Epithelial cell of esophagus (primary cell): ENCODE measurements around the gene CACNA2D4.

Experiments
- DNase-seq: peaks from one replicate; pipeline ENCODE4 v3.0.0; 2010; ENCODE audit warnings: low read depth
- H3K4me3 ChIP-seq: 2 replicates; pipeline ENCODE4 v1.5.1; 2011; ENCODE audit warnings: mild to moderate bottlenecking, low read length, control low read depth
- CTCF ChIP-seq: IDR thresholded peaks from 2 replicates; pipeline ENCODE4 v1.5.1; 2011; ENCODE audit warnings: low read depth, mild to moderate bottlenecking, low read length, control low read depth, inconsistent platforms; ENCODE audit not compliant: insufficient read depth; ENCODE audit errors: missing control alignments

CACNA2D4 gene

GRCh38 chr12:1777798-1778197, 140.7 kb downstream of the CACNA2D4 start:
- peak; percentile 77 for DNase-seq
- H3K4me3 ChIP-seq: no peak overlapping the region
- no peak for TF ChIP-seq CTCF

DNA sequence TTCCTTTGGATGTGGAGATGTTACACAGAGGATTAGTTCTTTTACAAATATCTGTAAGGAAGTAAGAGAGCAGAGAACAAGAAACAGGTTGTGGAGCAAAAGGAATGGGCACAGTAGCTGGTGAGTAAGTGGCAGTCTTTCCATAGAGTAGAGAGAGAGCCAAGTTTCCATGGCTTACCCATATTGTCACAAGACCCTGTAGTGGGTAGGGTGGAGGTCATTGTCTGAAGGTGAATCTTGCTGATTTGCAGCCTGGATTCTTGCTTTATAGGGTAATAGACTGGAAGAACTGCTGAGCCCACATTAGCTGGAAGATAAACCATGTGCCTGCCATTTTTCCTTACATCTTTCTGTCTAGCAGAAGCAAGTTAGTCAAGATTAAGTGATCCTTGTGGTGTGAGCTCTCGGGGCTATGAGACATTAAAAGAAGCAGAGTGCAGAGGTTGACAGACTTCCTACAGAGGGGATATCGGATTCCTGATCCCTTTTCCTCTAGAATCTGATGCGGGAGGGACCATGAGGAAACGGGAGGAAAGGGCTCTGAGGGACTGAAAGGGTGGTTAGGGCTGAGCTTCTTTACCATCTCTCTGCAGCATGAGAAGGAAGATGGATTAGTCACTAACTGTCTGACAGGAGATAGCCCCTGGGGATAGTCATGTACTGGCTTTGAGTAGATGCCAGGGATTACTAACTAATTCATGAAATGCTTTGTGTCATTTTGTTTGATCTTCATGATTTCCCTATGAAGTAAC, 142.1 kb downstream of the CACNA2D4 start:
- no peak for TF ChIP-seq CTCF
- H3K4me3 ChIP-seq: no peak overlapping the region
- peak; percentile 93 for DNase-seq

DNA sequence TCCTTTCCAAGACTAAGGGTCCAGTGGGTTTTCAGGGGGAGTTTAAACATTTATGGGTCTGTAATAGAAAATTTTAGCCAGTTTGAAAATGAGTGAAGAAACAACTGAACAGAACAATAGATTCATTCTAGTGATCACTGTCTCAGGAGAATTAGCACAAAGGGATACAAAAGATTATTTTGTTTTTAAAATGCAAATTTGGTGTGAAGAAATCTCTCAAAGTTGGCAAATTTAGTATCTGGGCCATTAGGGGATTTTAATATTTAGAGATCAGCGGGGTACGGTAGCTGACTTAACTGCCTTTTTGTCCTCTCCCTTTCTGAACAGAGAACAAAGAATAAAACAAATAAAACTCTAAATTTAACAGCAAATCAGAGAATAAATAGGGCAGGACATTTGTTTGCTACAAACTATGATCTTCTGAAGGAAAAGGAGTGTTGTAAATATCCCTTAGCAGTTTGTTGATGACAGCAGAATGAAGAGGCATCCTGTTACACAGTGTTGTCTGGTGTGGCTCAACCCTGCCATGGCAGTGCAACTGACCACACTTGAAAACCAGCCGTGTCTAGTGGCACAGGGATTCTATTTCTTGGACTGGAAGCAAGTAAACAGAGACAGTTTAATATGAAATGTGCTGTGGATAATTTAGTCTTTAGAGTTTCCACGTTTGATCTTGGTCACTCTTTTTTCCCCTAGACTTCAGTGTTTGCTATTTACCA, 144.4 kb downstream of the CACNA2D4 start:
- TF ChIP-seq CTCF: no peak
- DNase-seq: no peak
- no peak overlapping the region for H3K4me3 ChIP-seq

- no peak overlapping the region for H3K4me3 ChIP-seq
- TF ChIP-seq CTCF: no peak
- DNase-seq: peak; percentile 74
Measured at GRCh38 chr12:1769809-1770494, 148.5 kb downstream of the CACNA2D4 start.

GRCh38 chr12:1768615-1769014, 149.8 kb downstream of the CACNA2D4 start:
- H3K4me3 ChIP-seq: no peak overlapping the region
- TF ChIP-seq CTCF: no peak
- no peak for DNase-seq

GRCh38 chr12:1767407-1768090, 150.9 kb downstream of the CACNA2D4 start:
- no peak for TF ChIP-seq CTCF
- DNase-seq: no peak
- H3K4me3 ChIP-seq: no peak overlapping the region
